NCI-H1694 (cell line): ENCODE measurements around the gene AGBL4.

Experiments used
- DNase-seq: peaks from one replicate; lab custom pipeline; 2025; lab: John Stamatoyannopoulos, UW

Gene AGBL4

GRCh38 chr1:48654606-48655210 lies 1369.0 kb downstream of the AGBL4 start:
- DNase-seq = no peak

DNA sequence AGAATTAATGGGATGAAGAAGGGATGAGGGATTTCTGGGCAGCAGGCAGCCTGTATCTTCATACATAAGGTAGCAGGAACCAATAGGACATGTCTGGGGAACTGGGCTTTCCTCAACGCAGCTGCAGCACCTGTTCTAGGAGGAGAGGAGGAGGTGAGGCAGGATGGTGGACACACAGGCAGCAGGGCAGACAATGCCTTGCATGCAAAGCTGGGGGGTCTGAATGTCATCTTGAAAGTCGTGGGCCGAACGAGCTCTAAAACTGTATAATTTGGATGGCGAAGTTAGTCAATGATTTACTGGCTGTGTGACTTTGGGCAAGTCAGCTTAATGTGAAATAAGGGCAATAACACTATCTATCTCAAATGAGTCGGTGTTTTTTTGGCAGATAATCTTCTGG lies 1371.4 kb downstream of the AGBL4 start:
- DNase-seq = no peak

DNA sequence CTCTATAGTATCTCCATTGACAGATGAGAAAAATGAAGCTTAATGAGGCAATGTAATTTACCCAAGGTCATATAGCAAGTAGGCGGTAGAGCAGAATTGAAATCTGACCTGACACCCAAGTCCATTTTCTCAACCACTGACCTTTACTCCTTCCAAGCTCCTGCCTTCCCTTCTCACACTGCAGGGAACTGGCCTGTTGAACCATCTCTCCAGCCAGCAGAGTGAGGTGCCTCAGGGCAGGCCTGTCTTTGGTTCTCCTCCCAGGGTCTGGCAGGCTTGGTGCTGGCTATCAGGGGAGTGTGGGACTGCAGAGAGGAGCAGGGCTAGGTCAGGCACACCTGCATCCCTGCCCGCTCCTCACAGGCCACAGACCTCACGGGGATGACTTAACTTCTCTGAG lies 1373.9 kb downstream of the AGBL4 start:
- no peak for DNase-seq

- no peak for DNase-seq
Observed at GRCh38 chr1:48645883-48646282, 1377.9 kb downstream of the AGBL4 start.

DNA sequence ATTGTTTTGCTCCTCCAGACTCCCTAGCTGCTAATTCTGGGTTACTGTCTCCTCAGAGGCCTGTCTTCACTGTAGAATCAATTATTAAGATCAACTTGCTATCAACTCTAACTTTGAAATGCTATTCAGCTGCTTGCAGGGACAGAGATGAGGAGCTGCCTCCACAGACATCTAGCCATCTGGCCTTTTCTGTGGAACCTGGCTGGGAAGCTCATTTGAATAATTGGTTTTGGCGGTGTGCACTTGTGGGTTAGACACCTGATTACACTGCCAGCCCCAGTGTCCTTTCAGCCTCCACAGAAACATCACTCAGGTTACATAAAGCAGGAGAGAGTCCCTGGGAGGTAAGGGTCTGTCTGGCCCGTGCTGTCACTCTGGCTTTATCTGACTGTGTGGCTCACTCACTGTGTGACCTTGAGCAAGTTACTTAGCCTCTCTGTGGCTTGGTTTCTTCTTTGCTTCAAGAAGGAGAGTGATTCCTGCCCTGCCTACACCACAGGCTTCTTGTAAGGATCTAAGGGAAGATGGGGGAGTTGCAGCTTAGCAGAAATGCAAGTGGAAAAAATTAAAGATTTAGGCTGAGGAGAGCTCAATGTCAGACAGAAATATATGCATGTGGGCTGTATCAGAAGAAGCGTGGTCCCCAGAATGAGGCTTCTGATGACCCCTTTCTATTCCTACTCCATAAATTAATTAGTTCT lies 1378.7 kb downstream of the AGBL4 start:
- peak; percentile 32 for DNase-seq

DNA sequence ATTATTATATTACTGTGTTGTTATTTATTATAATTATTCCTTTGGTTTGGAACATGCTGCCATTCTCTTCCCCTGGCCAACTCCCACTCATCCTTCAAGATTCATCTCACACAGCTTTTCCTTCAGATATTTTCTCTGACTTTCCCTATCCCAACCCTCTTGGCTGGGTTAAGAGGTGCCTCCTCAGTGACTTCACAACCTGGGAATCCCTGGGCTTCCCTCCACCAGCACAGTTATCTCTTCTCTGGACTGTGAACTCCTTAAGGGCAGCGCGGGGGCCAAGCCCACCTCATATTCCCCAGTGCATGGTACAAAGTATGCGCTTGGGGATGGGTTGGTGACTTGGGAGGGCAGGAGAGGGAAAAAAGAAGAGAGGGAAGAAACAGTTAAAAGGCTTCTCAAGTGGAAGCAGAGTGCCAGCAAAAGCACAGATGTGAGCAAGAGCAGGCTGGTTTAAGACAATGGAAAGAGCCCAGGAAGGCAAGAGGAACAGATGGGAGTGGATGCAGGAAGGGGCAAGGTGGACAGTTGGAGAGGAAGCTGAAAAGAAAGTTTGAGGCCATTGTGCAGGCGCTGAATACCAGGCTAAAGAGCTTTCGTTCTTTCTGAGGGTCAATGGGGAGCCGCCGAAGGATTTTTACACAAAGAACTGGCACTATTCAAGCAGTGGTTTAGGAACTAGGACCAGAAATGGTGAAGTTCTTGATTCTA lies 1379.4 kb downstream of the AGBL4 start:
- no peak for DNase-seq

GRCh38 chr1:48643193-48643592 lies 1380.6 kb downstream of the AGBL4 start:
- no peak for DNase-seq

DNA sequence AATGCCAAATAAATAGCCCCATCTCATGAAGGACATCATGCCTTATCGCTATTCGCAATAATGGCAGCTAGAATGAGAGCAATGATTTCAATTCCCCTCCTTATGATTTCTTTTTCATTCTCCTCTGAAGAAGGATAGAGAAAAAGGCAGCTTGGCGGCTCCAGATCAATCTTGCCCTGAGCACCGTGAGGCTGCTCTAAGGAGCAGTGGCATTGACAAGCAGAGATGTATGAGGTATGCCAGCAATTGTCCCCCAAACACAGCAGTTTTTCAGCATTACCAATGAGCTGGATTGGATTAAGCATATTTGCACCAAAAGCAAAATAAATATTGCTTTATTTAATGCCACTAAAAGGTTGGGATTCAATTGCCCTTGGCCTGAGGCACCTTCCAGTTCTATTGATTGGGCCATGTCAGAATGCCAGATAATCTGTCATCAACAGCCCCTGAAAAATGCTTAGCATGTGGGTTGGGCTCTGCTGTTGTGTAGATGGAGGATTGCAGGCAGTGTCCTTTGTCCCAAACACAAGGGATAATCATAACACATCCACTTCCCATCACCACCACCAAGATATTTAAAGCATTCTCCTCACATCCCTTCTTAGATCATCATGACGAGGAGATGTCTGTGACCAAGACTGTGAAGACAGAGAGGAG lies 1382.8 kb downstream of the AGBL4 start:
- DNase-seq = no peak

GRCh38 chr1:48629867-48630266 lies 1393.9 kb downstream of the AGBL4 start:
- DNase-seq = no peak

DNA sequence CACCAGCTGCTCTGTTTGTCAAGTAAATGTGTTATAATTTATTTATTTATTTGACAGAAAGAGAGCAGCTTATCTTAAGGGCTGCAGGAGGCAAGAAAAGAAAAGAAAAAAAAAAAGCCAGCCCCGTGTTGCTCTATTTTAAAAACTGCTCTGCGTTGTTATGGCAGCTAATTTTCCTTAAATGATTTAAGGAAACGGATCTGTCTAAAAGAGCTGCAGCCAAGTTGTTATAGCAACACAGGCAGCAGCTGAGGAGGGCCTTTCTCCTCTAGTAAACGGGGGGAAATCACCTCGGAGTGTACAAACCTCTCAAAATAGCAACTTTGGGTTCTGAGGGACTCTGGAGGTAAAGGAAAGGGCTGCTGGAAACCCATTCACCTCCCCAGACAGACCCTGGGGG lies 1396.3 kb downstream of the AGBL4 start:
- DNase-seq = no peak

- no peak for DNase-seq
Observed at GRCh38 chr1:48619539-48619938, 1404.2 kb downstream of the AGBL4 start.

DNA sequence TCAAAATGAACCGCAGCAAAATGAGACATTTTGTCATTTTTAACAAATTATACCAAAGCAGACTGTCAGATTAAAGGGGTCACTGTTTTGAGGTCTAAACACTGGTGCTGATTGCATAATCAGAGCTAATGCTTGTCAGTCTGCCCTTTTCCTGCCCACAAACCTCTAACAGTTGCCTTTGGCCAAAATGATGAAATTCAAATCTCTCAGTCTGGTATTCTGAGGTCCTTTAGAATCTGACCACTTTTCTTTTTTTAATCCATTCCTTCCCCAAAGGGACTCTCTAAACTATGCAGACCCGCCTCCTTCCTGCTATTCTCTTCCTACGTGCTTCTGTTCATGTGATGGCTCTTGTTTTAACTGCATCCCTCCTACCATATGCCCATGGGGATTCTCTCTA lies 1406.5 kb downstream of the AGBL4 start:
- DNase-seq = no peak

DNA sequence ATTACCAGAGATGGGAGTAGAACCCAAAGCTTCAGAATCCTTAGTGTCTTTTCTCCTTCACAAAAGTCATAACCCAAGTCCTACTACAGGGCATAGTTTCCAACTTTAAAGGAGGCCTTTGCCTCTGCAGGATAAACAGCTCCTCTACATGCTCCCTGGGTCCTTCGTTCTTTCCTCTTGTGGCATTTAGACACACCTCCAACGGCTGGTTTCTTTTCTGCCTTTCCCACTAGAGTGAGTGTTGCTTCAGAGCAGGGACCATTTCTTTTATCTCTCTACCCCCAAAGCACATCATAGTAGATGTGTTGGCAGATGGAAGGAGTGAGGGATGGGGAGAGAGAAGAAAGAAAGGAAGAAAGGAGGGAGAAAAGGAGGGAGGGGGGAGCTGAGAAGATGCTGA lies 1407.0 kb downstream of the AGBL4 start:
- no peak for DNase-seq

DNA sequence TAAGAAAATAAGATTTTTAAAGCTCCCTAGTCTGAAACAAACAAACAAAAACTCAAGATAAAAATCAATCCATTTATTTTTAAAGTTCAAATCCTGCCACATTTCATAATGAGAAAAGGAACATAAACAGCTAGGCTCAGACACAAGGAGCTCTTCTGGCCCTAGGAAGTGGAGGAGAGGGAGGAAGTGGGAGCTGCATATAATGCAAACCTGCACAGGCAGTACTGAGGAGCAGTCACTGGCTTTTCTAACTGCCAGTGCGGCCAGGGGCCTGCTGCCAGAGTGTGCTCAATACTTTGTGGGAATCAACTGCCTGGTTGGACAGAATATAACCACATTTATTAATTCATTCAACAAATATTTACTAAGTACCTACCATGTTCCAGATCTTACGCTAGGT lies 1411.9 kb downstream of the AGBL4 start:
- DNase-seq = no peak

DNA sequence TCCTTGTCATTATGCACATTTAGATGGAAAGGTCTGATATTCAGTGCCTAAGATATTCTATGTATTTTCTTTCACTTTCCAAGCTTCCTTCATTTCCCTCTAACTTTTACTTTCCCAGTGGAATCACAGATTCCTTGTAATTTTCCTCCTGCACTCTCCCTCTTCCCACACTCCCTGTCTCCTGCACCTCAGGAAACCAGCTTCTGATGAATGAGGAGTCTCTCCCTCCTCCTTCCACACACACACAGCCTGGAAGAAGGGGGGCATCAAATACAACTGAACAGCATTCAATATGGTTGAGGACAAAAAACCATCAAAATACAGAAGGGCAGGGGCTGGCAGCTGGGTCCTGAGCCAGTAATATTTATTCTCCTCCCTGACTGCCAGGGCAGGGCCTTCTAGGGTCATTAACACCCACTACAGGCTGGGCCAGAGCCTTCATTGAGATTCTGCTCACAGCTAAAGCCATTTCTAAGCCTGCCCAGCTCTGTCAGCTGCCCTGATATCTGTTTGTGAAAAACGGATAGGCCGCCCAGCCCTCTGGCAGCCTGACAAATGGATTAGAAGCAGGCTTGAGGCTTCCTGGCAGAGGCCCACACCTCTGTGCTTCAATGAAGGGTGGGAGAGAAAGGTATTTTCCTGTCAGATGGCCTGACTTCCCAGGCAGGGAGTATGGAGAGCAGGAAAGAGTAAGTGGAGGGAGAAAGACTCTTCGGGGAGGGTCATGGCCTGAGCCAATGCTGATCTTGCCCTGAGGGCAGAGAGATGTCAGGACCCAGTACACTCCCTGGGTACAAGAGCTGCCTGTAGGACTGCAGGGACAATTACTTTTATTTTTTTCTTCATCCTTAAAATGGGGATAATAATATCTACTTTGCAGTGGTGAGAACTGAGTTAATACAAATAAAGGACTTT lies 1412.9 kb downstream of the AGBL4 start:
- DNase-seq = peak; percentile 16

- no peak for DNase-seq
Observed at GRCh38 chr1:48608882-48609281, 1414.9 kb downstream of the AGBL4 start.

DNA sequence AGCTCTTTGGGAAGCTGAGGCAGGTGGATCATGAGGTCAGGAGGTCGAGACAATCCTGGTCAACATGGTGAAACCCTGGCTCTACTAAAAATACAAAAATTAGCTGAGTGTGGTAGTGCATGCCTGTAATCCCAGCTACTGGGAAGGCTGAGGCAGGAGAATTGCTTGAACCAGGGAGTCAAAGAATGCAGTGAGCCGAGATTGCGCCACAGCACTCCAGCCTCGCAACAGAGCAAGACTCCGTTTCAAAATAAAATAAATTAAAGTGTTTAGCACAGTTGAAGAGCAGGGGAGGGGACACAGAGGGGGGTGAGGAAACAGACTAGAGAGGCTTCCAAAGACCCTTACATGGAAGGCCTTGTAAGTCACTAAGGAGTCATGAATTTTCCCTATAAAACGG lies 1420.5 kb downstream of the AGBL4 start:
- no peak for DNase-seq

DNA sequence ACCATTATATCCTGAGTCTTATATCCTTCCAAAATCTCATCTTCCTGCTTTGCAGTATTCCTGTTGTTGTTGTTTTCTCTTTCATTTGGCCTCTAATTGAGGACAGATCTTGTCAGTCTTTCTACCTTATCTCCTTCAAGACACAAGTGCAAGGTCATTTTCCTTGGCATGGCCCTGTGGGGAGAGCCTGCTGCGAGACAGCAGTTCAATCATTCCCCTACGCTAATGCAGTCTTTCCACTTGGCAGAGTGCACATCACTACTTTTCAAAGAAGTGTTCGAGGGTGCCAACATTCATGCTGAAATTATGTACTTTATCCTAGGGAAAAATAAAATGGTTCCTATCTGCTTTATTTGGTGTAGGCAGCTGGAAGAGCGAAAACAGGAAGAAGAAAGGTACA lies 1421.4 kb downstream of the AGBL4 start:
- DNase-seq = no peak

DNA sequence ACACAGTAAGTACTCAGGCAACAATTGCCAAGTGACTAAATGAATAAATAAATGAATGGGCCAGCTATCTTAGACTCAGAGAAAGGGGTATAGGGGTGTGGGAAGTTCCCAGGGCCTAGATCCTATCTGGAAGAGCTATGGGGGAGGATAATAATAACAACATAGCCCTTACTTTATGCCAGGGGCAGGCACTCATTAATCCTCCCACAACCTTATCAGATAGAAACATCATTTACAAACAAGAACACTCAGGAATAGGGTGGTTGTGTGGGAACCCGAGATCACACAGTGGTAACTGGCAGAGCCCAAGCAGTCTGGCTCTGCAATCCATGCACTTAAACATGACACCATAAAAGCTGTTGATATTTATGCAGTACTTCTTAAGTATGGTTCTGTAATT lies 1423.6 kb downstream of the AGBL4 start:
- no peak for DNase-seq

DNA sequence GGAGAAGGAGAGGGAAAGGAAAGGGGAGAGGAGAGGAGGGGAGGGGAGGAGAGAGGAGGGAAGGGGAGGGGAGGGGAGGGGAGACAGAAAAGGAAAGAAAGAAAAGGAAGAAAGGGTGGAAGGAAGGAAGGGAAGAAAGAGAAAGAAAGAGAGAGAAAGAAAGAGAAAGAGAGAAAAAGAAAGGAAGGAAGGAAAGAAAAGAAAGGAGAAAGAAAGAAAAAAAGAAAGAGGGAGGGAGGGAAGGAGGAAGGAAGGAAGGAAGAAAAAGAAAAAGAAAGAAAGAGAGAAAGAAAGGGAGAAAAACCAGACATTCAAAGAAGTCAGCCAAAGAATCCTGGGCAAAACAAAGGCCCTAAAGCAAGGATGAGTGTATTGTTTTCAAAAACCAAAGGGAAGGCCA lies 1426.1 kb downstream of the AGBL4 start:
- no peak for DNase-seq

DNA sequence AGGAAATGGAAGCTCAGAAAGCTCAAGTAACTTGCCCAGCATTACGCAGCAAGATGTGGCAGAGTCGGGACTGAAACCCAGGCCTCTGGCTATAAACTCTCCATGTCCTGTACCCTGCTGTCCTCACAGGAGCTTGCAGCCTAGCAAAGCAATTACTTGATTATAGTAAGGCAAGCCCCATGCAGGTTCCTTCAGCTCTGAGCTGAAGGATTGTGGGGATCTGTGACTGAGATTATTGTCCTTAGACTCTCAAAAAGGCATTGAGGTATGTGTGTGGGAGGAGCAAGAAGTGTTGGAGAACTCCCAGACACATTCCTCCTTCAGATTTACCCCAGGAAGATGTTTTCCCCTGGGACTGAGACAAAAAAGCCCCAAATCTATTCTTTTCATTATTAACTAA lies 1427.7 kb downstream of the AGBL4 start:
- DNase-seq = no peak

GRCh38 chr1:48595613-48596012 lies 1428.1 kb downstream of the AGBL4 start:
- no peak for DNase-seq
